ENCODE data around the gene CRIM1. TPM values are rescaled to one million over a fixed set of nuclear protein-coding genes. Genes with fewer than 3 reads are reported as not detected.

The CRIM1 gene
- total RNA-seq, 1 experiment from 2014 or later = 24.1 TPM

GRCh38 chr2:36354811-36355150 lies 797 bp upstream of the CRIM1 start:
- Mint-ChIP-seq H3K36me3 (no peaks in the 10 kb centered on the region), H3K9me3 (no peaks in the 10 kb centered on the region), H3K4me1 (peaks cover 50% of the 10 kb centered on the region), H3K27me3 (ENCODE audit: low read depth) (peaks cover 19% of the 10 kb centered on the region), H3K4me3 (peak overlapping the region; percentile 85), H3K27ac (peak overlapping the region; percentile 39)
- no peak for TF ChIP-seq SMAD4 (CRISPR knock-in tag; IDR thresholded peaks at IDR 0.05)
- TF ChIP-seq MXD4 (CRISPR knock-in tag; IDR thresholded peaks at IDR 0.05; ENCODE audit: borderline replicate concordance) = no peak
- no peak for TF ChIP-seq ARID4B (CRISPR knock-in tag; IDR thresholded peaks at IDR 0.05; ENCODE audit: borderline replicate concordance)
- no peak for TF ChIP-seq AFF4 (CRISPR knock-in tag; IDR thresholded peaks at IDR 0.05; ENCODE audit: borderline replicate concordance)
- TF ChIP-seq MAX (CRISPR knock-in tag; IDR thresholded peaks at IDR 0.05) = no peak
- no peak for TF ChIP-seq ZNF232 (CRISPR knock-in tag; IDR thresholded peaks at IDR 0.05)
- no peak for TF ChIP-seq AR (CRISPR knock-in tag; IDR thresholded peaks at IDR 0.05)
- no peak for TF ChIP-seq ZNF425 (CRISPR knock-in tag; conservative IDR thresholded peaks at IDR 0.05)
- no peak for TF ChIP-seq CTCF (IDR thresholded peaks at IDR 0.05)
- no peak for TF ChIP-seq HMGA2 (CRISPR knock-in tag; IDR thresholded peaks at IDR 0.05)
- no peak for TF ChIP-seq ZNF317 (CRISPR knock-in tag; IDR thresholded peaks at IDR 0.05; ENCODE audit: borderline replicate concordance, low read depth)
- no peak for TF ChIP-seq ZNF138 (CRISPR knock-in tag; conservative IDR thresholded peaks at IDR 0.05)
- TF ChIP-seq E2F1 (CRISPR knock-in tag; IDR thresholded peaks at IDR 0.05) = no peak
- TF ChIP-seq ZBTB43 (CRISPR knock-in tag; IDR thresholded peaks at IDR 0.05) = no peak
- CTCF ChIA-PET = interaction anchor here (0.6 to 7.1 kb wide), 6 partner anchors 35 to 957 kb away, joined by 3 to 62 read pairs (median 3); no protein-coding TSS in a partner anchor
- POLR2A ChIA-PET = interaction anchor here (0.8 to 2.1 kb wide), 6 partner anchors 15 to 309 kb away, joined by 3 to 17 read pairs (median 4); no protein-coding TSS in a partner anchor
- DNase-seq (ENCODE audit: low spot score) (no peak), ATAC-seq (no peak)
